GM12801 (cell line): Measurements from ENCODE around the gene AFG1L.

Experiments used
- CTCF ChIP-seq: IDR thresholded peaks from one replicate; pipeline ENCODE4 v1.5.1; 2011; ENCODE audit warnings: control low read depth; ENCODE audit not compliant: insufficient read length; ENCODE audit errors: extremely low read depth

Gene AFG1L

GRCh38 chr6:108546079-108547049 lies 251.5 kb downstream of the AFG1L start:
- TF ChIP-seq CTCF, result no peak

- no peak for TF ChIP-seq CTCF
Observed at GRCh38 chr6:108549241-108549640, 254.4 kb downstream of the AFG1L start.

GRCh38 chr6:108549741-108550140 lies 254.9 kb downstream of the AFG1L start:
- TF ChIP-seq CTCF, result no peak

- TF ChIP-seq CTCF, result no peak
Observed at GRCh38 chr6:108550256-108550655, 255.4 kb downstream of the AFG1L start.

GRCh38 chr6:108555399-108556052 lies 260.7 kb downstream of the AFG1L start:
- no peak for TF ChIP-seq CTCF

- TF ChIP-seq CTCF, result no peak
Observed at GRCh38 chr6:108556250-108556649, 261.4 kb downstream of the AFG1L start.

GRCh38 chr6:108556866-108557493 lies 262.1 kb downstream of the AFG1L start:
- TF ChIP-seq CTCF, result no peak
